ENCODE measurements around the gene CEP57L1. TPM values are rescaled to one million over a fixed set of nuclear protein-coding genes. Genes with fewer than 3 reads are reported as not detected.

CEP57L1 gene
- polyA plus RNA-seq, 3 donors: 3.4 to 5.2 (median 3.9) TPM

DNA sequence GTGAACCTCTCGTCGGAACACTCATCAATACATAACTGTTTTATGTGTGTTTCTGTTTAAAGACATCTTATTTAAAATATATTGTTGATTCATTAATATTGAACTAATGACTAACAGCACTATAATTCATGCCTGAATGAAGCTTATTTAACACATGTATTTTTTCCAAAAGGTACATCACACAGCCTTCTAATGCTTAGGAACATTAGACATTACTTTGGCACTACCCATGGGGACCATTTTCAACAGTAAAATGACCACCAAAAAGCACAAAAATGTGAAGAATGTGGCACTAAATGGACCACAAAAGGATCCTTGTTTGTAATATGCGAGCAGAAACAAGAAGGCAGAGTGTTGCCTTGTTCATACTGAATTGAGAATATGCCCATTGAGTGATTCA is 109.2 kb downstream of the CEP57L1 start:
- Histone ChIP-seq H3K9ac (ENCODE audit: insufficient read depth, low read length, poor library complexity, severe bottlenecking) (no peak overlapping the region), H2AFZ (ENCODE audit: insufficient read depth, low read depth, low read length, poor library complexity, severe bottlenecking) (no peak overlapping the region), H3K27me3 (ENCODE audit: control insufficient read depth in 2 of 2, insufficient read depth in 2 of 2, low read length in 2 of 2) (no peaks in the 10 kb centered on the region), H3K36me3 (replicated peaks in 1 of 2; ENCODE audit: control insufficient read depth in 1 of 2, insufficient read depth in 2 of 2, low read length in 2 of 2) (no peaks in the 10 kb centered on the region), H3K79me2 (ENCODE audit: insufficient read depth, low read length) (no peaks in the 10 kb centered on the region), H3K4me2 (replicated peaks; ENCODE audit: extremely low read depth, low read length, poor library complexity, severe bottlenecking) (no peak overlapping the region), H3K4me3 (replicated peaks in 1 of 3; ENCODE audit: low read depth in 2 of 3, low read length in 3 of 3) (no peak overlapping the region), H4K20me1 (ENCODE audit: insufficient read depth, low read length) (no peaks in the 10 kb centered on the region), H3K9me3 (replicated peaks in 1 of 2; ENCODE audit: control insufficient read depth in 1 of 2, insufficient read depth in 1 of 2, low read length in 2 of 2) (no peaks in the 10 kb centered on the region), H3K4me1 (ENCODE audit: control insufficient read depth in 1 of 2, insufficient read depth in 2 of 2, low read length in 2 of 2) (no peaks in the 10 kb centered on the region), H3K27ac (ENCODE audit: low read depth in 1 of 2, low read length in 2 of 2) (no peak overlapping the region)
- Mint-ChIP-seq H3K27me3 (ENCODE audit: low read depth in 3 of 3) (peaks cover 0 to 2% (median 0%) of the 10 kb centered on the region in 3 donors), H3K4me1 (no peaks in the 10 kb centered on the region), H3K9me3 (peaks cover 0 to 2% (median 0%) of the 10 kb centered on the region in 7 donors), H3K4me3 (no peak overlapping the region), H3K27ac (no peak overlapping the region), H3K36me3 (no peaks in the 10 kb centered on the region)
- WGBS (ENCODE audit: insufficient coverage): no CpG with 5 or more reads among the region's 3 CpGs
- DNase-seq: no peak
- no peak for TF ChIP-seq CTCF (IDR thresholded peaks at IDR 0.05)
- intact Hi-C loops (cut with micrococcal nuclease): no loop called here

GRCh38 chr6:109212683-109213082 is 117.4 kb downstream of the CEP57L1 start:
- Mint-ChIP-seq H3K27me3 (ENCODE audit: low read depth in 3 of 3) (no peaks in the 10 kb centered on the region), H3K9me3 (peaks cover 3 to 20% (median 12%) of the 10 kb centered on the region in 7 donors), H3K36me3 (no peaks in the 10 kb centered on the region), H3K27ac (no peak overlapping the region), H3K4me1 (peaks cover 8% of the 10 kb centered on the region), H3K4me3 (no peak overlapping the region)
- H4K20me1 ChIP-seq (ENCODE audit: insufficient read depth, low read length): no peaks in the 10 kb centered on the region
- DNase-seq: no peak
- intact Hi-C loops (cut with micrococcal nuclease): loop anchor here in 1 of 2 donors (10.0 kb wide), 1 partner anchor 52 kb away; no protein-coding TSS in a partner anchor
- no peak for TF ChIP-seq CTCF (IDR thresholded peaks at IDR 0.05)
- H3K4me1 ChIP-seq (ENCODE audit: control insufficient read depth in 1 of 2, insufficient read depth in 2 of 2, low read length in 2 of 2): peaks cover under 1% of the 10 kb centered on the region in 2 donors
- WGBS (ENCODE audit: insufficient coverage): no CpG with 5 or more reads among the region's 1 CpG
- H3K9ac ChIP-seq (ENCODE audit: insufficient read depth, low read length, poor library complexity, severe bottlenecking): no peak overlapping the region
- H3K79me2 ChIP-seq (ENCODE audit: insufficient read depth, low read length): no peaks in the 10 kb centered on the region
- H3K27me3 ChIP-seq (ENCODE audit: control insufficient read depth in 2 of 2, insufficient read depth in 2 of 2, low read length in 2 of 2): no peaks in the 10 kb centered on the region
- H2AFZ ChIP-seq (ENCODE audit: insufficient read depth, low read depth, low read length, poor library complexity, severe bottlenecking): no peak overlapping the region
- H3K36me3 ChIP-seq (replicated peaks in 1 of 2; ENCODE audit: control insufficient read depth in 1 of 2, insufficient read depth in 2 of 2, low read length in 2 of 2): no peaks in the 10 kb centered on the region
- no peak overlapping the region for H3K27ac ChIP-seq (ENCODE audit: low read depth in 1 of 2, low read length in 2 of 2)
- peaks cover 0 to 7% of the 10 kb centered on the region in 2 donors for H3K9me3 ChIP-seq (replicated peaks in 1 of 2; ENCODE audit: control insufficient read depth in 1 of 2, insufficient read depth in 1 of 2, low read length in 2 of 2)
- no peak overlapping the region for H3K4me3 ChIP-seq (replicated peaks in 1 of 3; ENCODE audit: low read depth in 2 of 3, low read length in 3 of 3)
- H3K4me2 ChIP-seq (replicated peaks; ENCODE audit: extremely low read depth, low read length, poor library complexity, severe bottlenecking): no peak overlapping the region

Small RNA genes within 50 kb of the gene (small RNA-seq; reads per million reads assigned to genes)
- gene RNU6-653P (ENCODE audit: insufficient read length, low read depth): not detected

Other genes starting within 250 kb of the CEP57L1 start
- 1 to 10 TPM; 1.7 to 7.4 (median 3.5) TPM for gene ARMC2, start 247.1 kb upstream of the CEP57L1 start, polyA plus RNA-seq
- 10 to 100 TPM in 1 of 3 donors, 1 to 10 TPM in 2; 1.8 to 21.0 (median 3.1) TPM for gene SESN1, start 661 bp upstream of the CEP57L1 start, polyA plus RNA-seq

Measured in CD14-positive monocyte (primary cell).